Prostate gland (tissue), 2 donors: ENCODE measurements around the gene FTH1.

Source experiments
- CTCF ChIP-seq, 4 experiments: fragments of 200-600 bp in 2 of 4; fragments of 450-650 bp in 2 of 4; sonication (generic) in 2 of 4; IDR thresholded peaks; 1 replicate in 3 of 4; 2 replicates in 1 of 4; pipeline ENCODE4 v1.5.1; 2016 to 2019; ENCODE audit warnings: antibody characterized with exemption in 4 of 4, mild to moderate bottlenecking in 2 of 4, moderate library complexity in 2 of 4
- POLR2A ChIP-seq: fragments of 450-650 bp; IDR thresholded peaks from one replicate; pipeline ENCODE4 v1.6.1; 2016; ENCODE audit warnings: antibody characterized with exemption, mild to moderate bottlenecking
- POLR2AphosphoS5 ChIP-seq: sonication (generic); formaldehyde crosslinking; IDR thresholded peaks from one replicate; pipeline ENCODE4 v1.6.1; 2017; ENCODE audit warnings: antibody characterized with exemption

- TF ChIP-seq CTCF (IDR thresholded peaks at IDR 0.05) (no peak), POLR2A (no peak), POLR2AphosphoS5 (no peak)
Measured at GRCh38 chr11:62011881-62012280, 44.4 kb upstream of the FTH1 start.
